Measurements from ENCODE around the gene LRIG1. TPM values are rescaled to one million over a fixed set of nuclear protein-coding genes. Genes with fewer than 3 reads are reported as not detected.

The LRIG1 gene
- total and polyA plus RNA-seq, 10 of the 15 experiments (the other 5 are each of a cell fraction or from before 2014, with no cell fraction given): 0.84 to 16.4 (median 8.1) TPM

GRCh38 chr3:66390013-66390412 lies 110.8 kb downstream of the LRIG1 start (continued):
- TF ChIP-seq, protein P1, sequence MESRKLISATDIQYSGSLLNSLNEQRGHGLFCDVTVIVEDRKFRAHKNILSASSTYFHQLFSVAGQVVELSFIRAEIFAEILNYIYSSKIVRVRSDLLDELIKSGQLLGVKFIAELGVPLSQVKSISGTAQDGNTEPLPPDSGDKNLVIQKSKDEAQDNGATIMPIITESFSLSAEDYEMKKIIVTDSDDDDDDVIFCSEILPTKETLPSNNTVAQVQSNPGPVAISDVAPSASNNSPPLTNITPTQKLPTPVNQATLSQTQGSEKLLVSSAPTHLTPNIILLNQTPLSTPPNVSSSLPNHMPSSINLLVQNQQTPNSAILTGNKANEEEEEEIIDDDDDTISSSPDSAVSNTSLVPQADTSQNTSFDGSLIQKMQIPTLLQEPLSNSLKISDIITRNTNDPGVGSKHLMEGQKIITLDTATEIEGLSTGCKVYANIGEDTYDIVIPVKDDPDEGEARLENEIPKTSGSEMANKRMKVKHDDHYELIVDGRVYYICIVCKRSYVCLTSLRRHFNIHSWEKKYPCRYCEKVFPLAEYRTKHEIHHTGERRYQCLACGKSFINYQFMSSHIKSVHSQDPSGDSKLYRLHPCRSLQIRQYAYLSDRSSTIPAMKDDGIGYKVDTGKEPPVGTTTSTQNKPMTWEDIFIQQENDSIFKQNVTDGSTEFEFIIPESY (IDR thresholded peaks at IDR 0.05): no peak
- TF ChIP-seq SRF (IDR thresholded peaks at IDR 0.05; ENCODE audit: low read depth in 2 of 2, low read length in 2 of 2) (no peak), KDM1A (IDR thresholded peaks at IDR 0.05; ENCODE audit: borderline replicate concordance) (no peak), CREM (IDR thresholded peaks at IDR 0.05; ENCODE audit: low read depth) (no peak), SUPT20H (IDR thresholded peaks at IDR 0.05; ENCODE audit: borderline replicate concordance, control insufficient read depth, low read depth, low read length) (no peak), BCL11A (IDR thresholded peaks at IDR 0.05; ENCODE audit: low read depth, low read length) (peak; percentile 51; the same call in 1 of the 2 replicates), BMI1 (IDR thresholded peaks at IDR 0.05; ENCODE audit: borderline replicate concordance) (no peak), BACH1 (IDR thresholded peaks at IDR 0.05; ENCODE audit: borderline replicate concordance) (no peak), RAD21 (IDR thresholded peaks at IDR 0.05; ENCODE audit: insufficient read depth, low read depth, low read length) (no peak), SREBF1 (IDR thresholded peaks at IDR 0.05; ENCODE audit: low read length) (no peak), NBN (IDR thresholded peaks at IDR 0.05) (no peak), LARP7 (IDR thresholded peaks at IDR 0.05) (no peak), ZNF24 (IDR thresholded peaks at IDR 0.05) (peak; percentile 72), ASH2L (IDR thresholded peaks at IDR 0.05; ENCODE audit: borderline replicate concordance, low read depth) (no peak), SIX5 (IDR thresholded peaks at IDR 0.05; ENCODE audit: low read depth, low read length, severe bottlenecking) (no peak), IKZF1 (conservative IDR thresholded peaks at IDR 0.05) (peak; percentile 35; the same call in 1 of the 2 replicates), SP1 (IDR thresholded peaks at IDR 0.05; ENCODE audit: low read depth, low read length) (no peak), SPI1 (IDR thresholded peaks at IDR 0.05; ENCODE audit: borderline replicate concordance, insufficient read depth, low read depth, low read length) (peak; percentile 95), SUZ12 (IDR thresholded peaks at IDR 0.05; ENCODE audit: unreplicated experiment) (no peak), MYC (IDR thresholded peaks at IDR 0.05; ENCODE audit: insufficient read depth, insufficient read length, insufficient replicate concordance, low read length, severe bottlenecking) (no peak), MTA2 (IDR thresholded peaks at IDR 0.05; ENCODE audit: low read depth) (peak; percentile 42; the same call in 1 of the 2 replicates), HSF1 (IDR thresholded peaks at IDR 0.05; ENCODE audit: low read depth, low read length) (no peak), NFYB (IDR thresholded peaks at IDR 0.05; ENCODE audit: insufficient read depth, low read depth, low read length) (no peak), CBX3 (IDR thresholded peaks at IDR 0.05; ENCODE audit: borderline replicate concordance, low read depth) (no peak), DPF2 (IDR thresholded peaks at IDR 0.05) (peak; percentile 70), SMARCA5 (IDR thresholded peaks at IDR 0.05) (no peak)
- TF ChIP-seq, protein P2, sequence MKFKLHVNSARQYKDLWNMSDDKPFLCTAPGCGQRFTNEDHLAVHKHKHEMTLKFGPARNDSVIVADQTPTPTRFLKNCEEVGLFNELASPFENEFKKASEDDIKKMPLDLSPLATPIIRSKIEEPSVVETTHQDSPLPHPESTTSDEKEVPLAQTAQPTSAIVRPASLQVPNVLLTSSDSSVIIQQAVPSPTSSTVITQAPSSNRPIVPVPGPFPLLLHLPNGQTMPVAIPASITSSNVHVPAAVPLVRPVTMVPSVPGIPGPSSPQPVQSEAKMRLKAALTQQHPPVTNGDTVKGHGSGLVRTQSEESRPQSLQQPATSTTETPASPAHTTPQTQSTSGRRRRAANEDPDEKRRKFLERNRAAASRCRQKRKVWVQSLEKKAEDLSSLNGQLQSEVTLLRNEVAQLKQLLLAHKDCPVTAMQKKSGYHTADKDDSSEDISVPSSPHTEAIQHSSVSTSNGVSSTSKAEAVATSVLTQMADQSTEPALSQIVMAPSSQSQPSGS (IDR thresholded peaks at IDR 0.05; ENCODE audit: low read length): peak; percentile 59; the same call in 1 of the 2 replicates
- TF ChIP-seq, protein P3, sequence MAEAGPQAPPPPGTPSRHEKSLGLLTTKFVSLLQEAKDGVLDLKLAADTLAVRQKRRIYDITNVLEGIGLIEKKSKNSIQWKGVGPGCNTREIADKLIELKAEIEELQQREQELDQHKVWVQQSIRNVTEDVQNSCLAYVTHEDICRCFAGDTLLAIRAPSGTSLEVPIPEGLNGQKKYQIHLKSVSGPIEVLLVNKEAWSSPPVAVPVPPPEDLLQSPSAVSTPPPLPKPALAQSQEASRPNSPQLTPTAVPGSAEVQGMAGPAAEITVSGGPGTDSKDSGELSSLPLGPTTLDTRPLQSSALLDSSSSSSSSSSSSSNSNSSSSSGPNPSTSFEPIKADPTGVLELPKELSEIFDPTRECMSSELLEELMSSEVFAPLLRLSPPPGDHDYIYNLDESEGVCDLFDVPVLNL (IDR thresholded peaks at IDR 0.05; ENCODE audit: low read depth, low read length): no peak
